GM19395 (cell line): Measurements from ENCODE around the gene FAM107B.
"Not testable (repeated sequence)": the region's sequence is repeated elsewhere in the genome, so short reads cannot be mapped to it uniquely, and the experiment has no call there.

Experiments
- ATAC-seq: cut with Tn5 transposase; IDR thresholded peaks from one replicate; pipeline ENCODE4 v1.9.1; 2021; ENCODE audit warnings: mild to moderate bottlenecking, moderate library complexity; ENCODE audit not compliant: unreplicated experiment

FAM107B gene

DNA sequence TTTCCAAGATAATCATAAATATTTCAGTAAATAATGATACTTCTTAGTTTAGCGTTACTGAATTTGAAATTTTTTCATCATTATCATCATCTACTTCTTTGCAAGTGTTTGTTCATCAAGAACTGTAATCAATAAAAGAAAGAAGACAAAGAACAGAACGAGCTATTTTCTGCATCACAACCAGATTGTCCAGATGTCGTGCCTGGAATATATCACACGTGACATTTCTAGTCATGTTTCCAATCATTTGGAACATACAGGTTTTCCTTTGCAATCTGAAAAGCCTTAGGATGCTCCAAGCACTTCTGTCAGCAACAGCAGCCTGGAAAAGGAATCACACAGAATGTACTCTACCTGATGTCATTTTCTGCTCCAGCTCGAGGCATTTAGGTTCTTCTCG, 107.4 kb downstream of the FAM107B start:
- ATAC-seq: no peak

DNA sequence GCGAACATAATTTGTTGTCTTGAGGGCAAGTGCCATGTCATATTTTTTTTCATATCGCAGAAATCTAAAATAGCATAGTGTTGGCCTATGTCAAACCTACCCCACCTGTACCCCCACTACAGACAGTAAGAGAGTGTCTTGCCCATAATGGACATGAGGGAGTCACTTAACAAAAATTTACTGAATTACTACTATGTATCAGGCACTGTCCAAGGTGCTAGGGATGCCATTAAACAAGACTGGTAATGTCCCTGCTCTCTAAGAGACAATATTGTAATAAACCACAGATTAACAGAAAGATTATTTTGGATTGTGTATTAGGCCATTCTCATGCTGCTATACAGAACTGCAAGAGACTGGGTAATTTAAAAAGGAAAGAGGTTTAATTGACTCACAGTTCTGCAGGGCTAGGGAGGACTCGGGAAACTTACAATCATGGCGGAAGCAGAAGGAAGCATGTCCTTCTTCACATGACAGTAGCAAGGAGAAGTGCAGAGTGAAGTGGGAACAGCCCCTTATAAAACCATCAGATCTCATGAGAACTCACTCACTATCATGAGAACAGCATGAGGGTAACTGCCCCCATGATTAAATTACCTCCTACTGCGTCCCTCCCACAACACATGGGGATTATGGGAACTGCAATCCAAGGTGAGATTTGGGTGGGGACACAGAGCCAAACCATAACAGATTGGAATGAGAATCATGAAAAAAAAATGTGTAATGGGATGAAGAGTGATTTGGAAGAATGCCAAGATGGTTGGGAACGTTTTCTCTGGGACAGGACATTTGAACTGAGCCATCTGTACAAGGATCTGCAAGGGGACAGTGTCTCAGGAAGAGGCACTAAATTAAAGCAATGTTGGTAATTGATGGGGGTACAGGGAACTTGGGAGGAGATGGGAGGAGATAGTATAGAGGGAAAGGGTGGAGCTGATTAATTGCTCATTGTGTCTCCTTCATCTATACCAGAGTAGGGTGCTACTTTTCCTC, 108.5 kb downstream of the FAM107B start:
- no peak for ATAC-seq

GRCh38 chr10:14665304-14665703, 109.4 kb downstream of the FAM107B start:
- no peak for ATAC-seq

- no peak for ATAC-seq
Observed at GRCh38 chr10:14664345-14664744, 110.4 kb downstream of the FAM107B start.

- no peak for ATAC-seq
Observed at GRCh38 chr10:14661818-14662217, 112.9 kb downstream of the FAM107B start.

DNA sequence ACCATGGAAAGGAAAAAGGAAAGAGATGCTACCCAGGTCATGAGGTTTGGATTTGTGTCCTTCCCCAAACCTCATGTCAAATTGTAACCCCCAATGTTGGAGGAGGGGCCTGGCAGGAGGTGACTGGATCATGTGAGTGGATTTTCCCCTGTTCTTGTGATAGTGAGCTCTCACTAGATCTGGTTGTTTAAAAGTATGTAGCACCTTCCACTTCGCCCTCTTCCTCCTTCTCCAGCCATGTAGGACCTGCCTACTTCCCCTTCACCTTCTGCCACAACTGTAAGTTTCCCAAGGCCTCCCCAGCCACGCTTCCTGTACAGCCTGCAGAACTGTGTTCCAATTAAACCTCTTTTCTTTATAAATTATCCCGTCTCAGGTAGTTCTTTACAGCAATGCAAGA, 113.9 kb downstream of the FAM107B start:
- ATAC-seq: no peak

DNA sequence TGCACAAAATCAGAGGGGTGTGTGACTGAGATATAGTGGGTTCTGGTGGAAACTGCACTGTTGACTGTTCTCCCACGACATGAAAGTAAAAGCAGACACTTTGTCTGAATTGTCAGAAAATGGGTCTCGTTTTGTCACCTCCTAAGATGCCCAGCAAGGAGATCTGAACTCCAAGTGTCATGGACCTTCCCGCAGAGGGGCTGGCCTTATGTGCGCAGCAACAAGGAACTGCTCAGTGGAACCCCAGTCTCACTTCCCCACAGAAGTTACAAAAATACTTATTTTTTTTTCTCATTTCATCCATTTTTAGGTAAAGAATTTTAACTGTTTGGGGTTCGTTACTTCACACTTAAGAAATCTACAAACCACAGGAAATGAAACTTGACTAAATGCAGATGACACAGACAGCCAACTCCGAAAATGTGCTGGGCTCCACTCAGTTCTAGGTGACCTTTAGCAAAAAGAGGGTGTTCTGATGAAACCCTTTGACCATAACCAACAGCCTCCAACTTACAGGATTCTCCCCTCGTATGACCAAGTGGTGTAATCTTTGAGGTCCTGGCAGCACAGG, 115.0 kb downstream of the FAM107B start:
- ATAC-seq: peak; percentile 88

GRCh38 chr10:14659137-14659536, 115.6 kb downstream of the FAM107B start:
- ATAC-seq: not testable (repeated sequence)

DNA sequence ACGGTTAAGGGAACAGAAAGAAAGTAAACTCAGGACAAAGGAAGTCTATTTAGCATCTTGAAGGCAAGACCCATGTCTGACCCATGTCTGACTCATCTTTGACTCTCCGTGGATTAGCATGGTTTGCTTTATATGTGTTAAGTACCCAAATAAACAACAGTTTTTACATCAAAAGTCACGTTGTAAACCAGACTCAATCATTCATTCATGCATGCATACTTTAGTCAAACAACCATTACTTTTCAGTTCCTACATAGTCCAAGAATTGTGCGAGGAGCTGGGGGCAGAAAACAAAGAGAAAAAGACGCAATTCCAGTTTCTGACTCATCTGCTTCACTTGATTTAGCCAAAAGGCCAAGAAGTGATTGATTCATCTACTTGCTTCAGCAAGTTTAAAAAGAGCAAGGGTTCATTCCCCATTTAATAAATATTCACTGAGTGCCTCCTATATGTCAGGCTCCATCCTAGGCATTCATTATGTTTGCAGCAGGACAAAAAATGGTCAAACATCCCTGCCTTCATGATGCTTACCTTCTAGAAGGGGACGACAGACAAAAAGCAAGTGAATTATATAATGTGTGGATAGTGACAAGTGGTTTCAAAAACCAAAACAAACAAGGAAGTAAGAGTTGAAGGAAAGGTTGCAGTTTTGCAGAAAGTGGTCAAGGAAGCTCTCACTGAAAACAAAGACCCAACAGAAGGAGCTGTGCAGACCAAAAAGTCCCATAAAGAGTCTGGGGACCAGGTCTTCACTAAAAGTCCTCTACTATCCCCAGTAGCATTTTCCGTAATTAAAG, 116.2 kb downstream of the FAM107B start:
- no peak for ATAC-seq

DNA sequence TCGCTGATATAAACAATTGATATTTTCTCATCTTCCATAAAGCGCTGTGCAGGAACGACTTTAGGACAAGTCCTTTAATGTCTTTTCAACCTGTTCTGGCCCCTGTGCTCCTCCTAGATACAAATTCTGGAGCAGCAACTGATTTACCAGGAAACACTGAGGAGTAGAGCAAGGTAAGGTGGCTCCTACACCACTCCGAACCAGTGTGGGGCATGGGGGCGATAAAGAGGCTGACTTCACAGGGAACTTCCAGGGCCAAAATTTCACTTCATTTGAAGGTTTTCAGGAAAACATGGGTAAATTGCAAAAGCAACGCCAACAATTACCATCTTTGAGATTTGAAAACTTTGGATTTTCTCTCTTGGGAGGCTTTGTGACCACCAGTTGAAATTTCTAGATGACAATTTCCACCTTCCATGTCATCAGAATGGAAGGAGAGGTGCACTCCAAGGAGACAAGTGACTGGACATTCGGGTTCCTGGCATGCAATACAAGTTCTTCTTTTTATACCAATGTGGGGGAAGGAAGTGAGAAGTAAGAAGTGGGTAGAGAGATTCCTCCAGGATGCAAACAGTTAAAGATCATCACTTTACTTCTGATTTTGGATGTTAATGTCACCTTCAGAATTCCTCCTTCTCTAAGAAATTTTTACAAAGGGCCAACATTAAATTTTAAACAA, 118.5 kb downstream of the FAM107B start:
- ATAC-seq: no peak

GRCh38 chr10:14654821-14655382, 119.8 kb downstream of the FAM107B start:
- no peak for ATAC-seq

DNA sequence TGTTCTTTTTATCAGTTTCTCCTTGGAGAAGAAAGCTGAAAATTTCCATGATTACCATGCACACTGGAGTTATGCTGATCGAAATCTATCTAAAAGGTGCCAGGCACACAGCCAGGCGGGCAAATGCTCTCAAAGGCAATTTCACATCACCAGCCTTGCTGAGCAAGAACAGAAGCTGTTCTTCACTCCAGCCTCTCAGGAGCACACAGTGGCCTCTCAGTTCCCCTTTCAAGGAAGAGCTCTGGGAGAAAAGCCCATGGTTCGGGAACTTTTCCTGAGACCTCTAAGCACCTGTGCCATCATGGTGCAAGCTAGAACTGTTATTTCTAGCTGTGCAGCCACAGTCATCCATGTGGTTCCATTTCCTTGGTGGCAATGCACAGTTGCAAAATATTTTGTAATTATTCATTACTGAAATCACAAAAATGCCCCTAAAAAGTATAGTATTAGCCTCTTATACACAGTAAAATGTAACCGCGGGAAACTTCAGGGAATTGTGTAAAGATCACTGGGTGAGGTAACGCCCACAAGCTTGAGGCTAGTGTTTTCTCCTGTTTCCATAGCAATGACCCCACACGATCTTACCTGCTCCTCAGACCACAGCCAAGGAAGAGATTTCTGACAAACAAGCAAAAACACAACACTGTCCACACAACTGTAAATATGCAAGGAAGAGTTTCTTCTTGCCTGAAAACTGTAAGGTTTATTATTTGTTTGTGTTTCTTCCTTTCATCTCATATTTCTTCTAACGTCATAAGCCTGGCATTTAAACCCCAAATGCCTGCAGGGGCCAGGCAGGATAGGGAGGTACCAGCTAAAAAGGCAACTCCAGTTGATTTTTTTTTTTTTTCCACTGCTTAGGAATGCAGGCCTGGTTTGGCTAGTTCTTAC, 121.2 kb downstream of the FAM107B start:
- no peak for ATAC-seq

- no peak for ATAC-seq
Observed at GRCh38 chr10:14652816-14653215, 121.9 kb downstream of the FAM107B start.

GRCh38 chr10:14652067-14652466, 122.6 kb downstream of the FAM107B start:
- ATAC-seq: no peak

DNA sequence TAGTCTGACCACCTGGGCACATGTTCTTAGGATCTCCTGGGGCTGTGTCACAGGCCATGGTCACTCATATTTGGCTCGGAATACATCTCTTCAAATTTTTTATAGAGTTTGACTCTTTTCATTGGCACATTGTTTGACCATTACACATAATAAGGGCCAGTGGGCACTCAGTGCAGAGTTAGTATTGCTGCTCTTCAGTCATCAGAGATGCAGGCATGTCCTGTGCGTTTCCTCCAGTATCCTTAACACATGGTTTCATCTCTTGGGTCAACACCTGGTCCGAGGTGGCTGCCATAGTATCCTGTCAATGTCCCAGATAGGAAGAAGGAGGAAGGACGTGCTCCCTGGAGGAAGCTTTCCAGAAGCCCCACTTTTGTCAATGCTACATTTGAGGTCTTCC, 125.0 kb downstream of the FAM107B start:
- no peak for ATAC-seq

GRCh38 chr10:14648946-14649345, 125.8 kb downstream of the FAM107B start:
- ATAC-seq: no peak

DNA sequence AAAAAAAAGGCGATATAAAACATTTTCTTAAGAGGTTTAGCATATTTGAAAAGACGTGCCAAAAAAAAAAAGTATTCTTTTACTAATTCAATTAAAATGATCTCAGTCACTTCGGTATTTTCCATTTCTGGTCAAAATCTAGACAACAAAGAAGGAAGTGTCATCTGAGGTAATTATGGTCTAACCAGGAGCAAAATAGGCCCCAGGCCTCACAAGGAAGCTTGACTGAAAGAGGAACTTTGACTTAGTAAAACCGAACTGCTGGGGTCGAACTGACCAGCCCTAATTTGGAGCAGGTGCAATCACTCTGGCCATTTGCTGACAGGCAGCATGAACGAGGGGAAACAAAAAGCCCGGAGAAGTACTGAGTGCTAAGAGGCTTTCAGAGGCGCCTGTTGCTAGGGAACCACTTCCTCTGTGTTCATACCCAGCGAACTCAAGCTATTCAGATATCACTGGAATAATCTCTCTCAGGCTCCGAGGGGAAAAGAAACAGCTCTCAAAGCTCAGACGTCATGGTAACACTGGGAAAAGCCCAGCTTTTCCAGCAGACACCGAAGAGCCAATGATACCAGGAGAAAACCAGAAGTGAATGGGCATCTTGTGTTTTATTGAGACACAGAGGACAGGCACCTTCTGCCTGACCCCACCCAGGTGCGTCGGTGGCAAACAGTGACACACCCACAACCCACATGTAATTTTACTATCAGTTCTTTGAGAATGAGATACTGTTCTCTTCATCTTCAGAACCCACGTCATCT, 126.5 kb downstream of the FAM107B start:
- ATAC-seq: peak; percentile 98

- ATAC-seq: no peak
Observed at GRCh38 chr10:14645239-14645960, 129.3 kb downstream of the FAM107B start.
